Testis (tissue), 3 donors: ENCODE results near the gene RFX8. TPM values are rescaled to one million over a fixed set of nuclear protein-coding genes. Genes with fewer than 3 reads are reported as not detected.
"Not testable (repeated sequence)": the region's sequence is repeated elsewhere in the genome, so short reads cannot be mapped to it uniquely, and the experiment has no call there.

Experiments
- DNase-seq: peaks from one replicate; pipeline ENCODE4 v3.0.0-alpha.2; 2019
- H3K27ac ChIP-seq, 2 donors: fragments of 200-600 bp; sonication (generic); one replicate each; pipeline ENCODE4 v1.5.1; 2019
- H3K27me3 ChIP-seq: fragments of 200-600 bp; sonication (generic); one replicate; pipeline ENCODE4 v1.5.1; 2019
- H3K36me3 ChIP-seq: fragments of 200-600 bp; sonication (generic); one replicate; pipeline ENCODE4 v1.5.1; 2017; ENCODE audit warnings: low read depth; ENCODE audit errors: missing control alignments
- H3K4me1 ChIP-seq: fragments of 200-600 bp; sonication (generic); one replicate; pipeline ENCODE4 v1.5.1; 2019
- H3K4me3 ChIP-seq, 2 donors: fragments of 200-600 bp; sonication (generic); one replicate each; pipeline ENCODE4 v1.5.1; 2017 to 2019
- H3K9me3 ChIP-seq: fragments of 200-600 bp; sonication (generic); one replicate; pipeline ENCODE4 v1.5.1; 2017
- CTCF ChIP-seq, 3 experiments: fragments of 450-650 bp in 2 of 3; fragments of 200-600 bp in 1 of 3; sonication (generic) in 1 of 3; IDR thresholded peaks; one replicate each; pipeline ENCODE4 v1.5.1; 2016 to 2019; ENCODE audit warnings: antibody characterized with exemption in 3 of 3, mild to moderate bottlenecking in 2 of 3, moderate library complexity in 1 of 3
- POLR2A ChIP-seq: fragments of 450-650 bp; IDR thresholded peaks from one replicate; pipeline ENCODE4 v1.6.1; 2017; ENCODE audit warnings: antibody characterized with exemption, mild to moderate bottlenecking, moderate library complexity
- WGBS, 2 donors: methylation state at CpG; one replicate each; pipeline ENCODE4 v1.1.5; 2018; 5-methylcytosine and 5-hydroxymethylcytosine counted together
- intact Hi-C: fragments of 100-400 bp; cut with DNase I; formaldehyde crosslinking; loops from one replicate; pipeline ENCODE4 v1.15.1; 2023; ENCODE audit warnings: low total_unique reads
- polyA plus RNA-seq: library from polyadenylated mRNA; stranded (reverse); fragments of 350-450 nt; fragmentation: Illumina TruSeq; extraction: RNeasy Lipid Tissue Mini Kit (QIAGEN cat#74804); gene quantifications from one replicate; pipeline ENCODE4 v1.2.3, GENCODE V29; 2014; ENCODE audit warnings: low read depth, low replicate concordance; ENCODE audit not compliant: insufficient read depth
- total RNA-seq, 2 donors: library from RNA; depleted of rRNA; stranded (reverse); fragments of >200 nt; gene quantifications; one replicate each; pipeline ENCODE4 v1.2.3, GENCODE V29; 2016

The RFX8 gene
- total and polyA plus RNA-seq, 3 donors from 2014 or later = 1.8 to 4.0 (median 2.7) TPM

- WGBS, 2 donors = 81 to 98% methylated on average over 3 of the region's 3 CpGs
- Histone ChIP-seq H3K4me3 (no peak overlapping the region), H3K36me3 (no peaks in the 10 kb centered on the region), H3K27ac (no peak overlapping the region), H3K9me3 (no peaks in the 10 kb centered on the region), H3K4me1 (peaks cover 7% of the 10 kb centered on the region), H3K27me3 (no peaks in the 10 kb centered on the region)
- TF ChIP-seq POLR2A (no peak), CTCF (IDR thresholded peaks at IDR 0.05) (no peak)
- intact Hi-C loops = loop anchor here (10.0 kb wide), 1 partner anchor 312 kb away; no protein-coding TSS in a partner anchor
- DNase-seq = no peak
Observed at GRCh38 chr2:101512993-101513392, 38.1 kb upstream of the RFX8 start.

GRCh38 chr2:101511381-101511780 lies 36.5 kb upstream of the RFX8 start:
- H3K27ac ChIP-seq = no peak overlapping the region
- intact Hi-C loops = loop anchor here (10.0 kb wide), 1 partner anchor 313 kb away; no protein-coding TSS in a partner anchor
- no peak for DNase-seq
- WGBS, 2 donors = 62 to 72% methylated on average over 1 of the region's 1 CpG
- no peaks in the 10 kb centered on the region for H3K27me3 ChIP-seq
- H3K9me3 ChIP-seq = no peaks in the 10 kb centered on the region
- H3K36me3 ChIP-seq = no peaks in the 10 kb centered on the region
- no peak overlapping the region for H3K4me3 ChIP-seq
- TF ChIP-seq POLR2A (no peak), CTCF (IDR thresholded peaks at IDR 0.05) (no peak)
- peaks cover 7% of the 10 kb centered on the region for H3K4me1 ChIP-seq

- H3K4me3 ChIP-seq = no peak overlapping the region
Observed at GRCh38 chr2:101509499-101510284, 34.8 kb upstream of the RFX8 start.

GRCh38 chr2:101508636-101509035 lies 33.7 kb upstream of the RFX8 start:
- Histone ChIP-seq H3K27me3 (no peaks in the 10 kb centered on the region), H3K4me1 (no peaks in the 10 kb centered on the region), H3K36me3 (no peaks in the 10 kb centered on the region), H3K27ac (no peak overlapping the region), H3K9me3 (no peaks in the 10 kb centered on the region), H3K4me3 (no peak overlapping the region)
- intact Hi-C loops = no loop called here
- DNase-seq = no peak
- no peak for TF ChIP-seq POLR2A
- no peak for TF ChIP-seq CTCF (IDR thresholded peaks at IDR 0.05)
- 59 to 71% methylated on average over 5 of the region's 5 CpGs for WGBS, 2 donors

More at GRCh38 chr2:101509499-101510284, 34.8 kb upstream of the RFX8 start:
- DNase-seq = peak; percentile 50
- Histone ChIP-seq H3K4me1 (no peaks in the 10 kb centered on the region), H3K9me3 (no peaks in the 10 kb centered on the region), H3K27ac (no peak overlapping the region), H3K27me3 (no peaks in the 10 kb centered on the region), H3K36me3 (no peaks in the 10 kb centered on the region)
- TF ChIP-seq CTCF (IDR thresholded peaks at IDR 0.05) = no peak
- TF ChIP-seq POLR2A = no peak
- intact Hi-C loops = loop anchor here (10.0 kb wide), 1 partner anchor 315 kb away; no protein-coding TSS in a partner anchor
- WGBS, 2 donors = 52 to 64% methylated on average over 8 of the region's 8 CpGs

- H3K4me3 ChIP-seq, intact Hi-C loops, H3K9me3 ChIP-seq, H3K27ac ChIP-seq, H3K36me3 ChIP-seq, H3K4me1 ChIP-seq, DNase-seq, H3K27me3 ChIP-seq: not testable (repeated sequence)
- WGBS, 2 donors = 92 to 93% methylated on average over 4 of the region's 4 CpGs
Observed at GRCh38 chr2:101505276-101505675, 30.4 kb upstream of the RFX8 start.

- H3K4me3 ChIP-seq, intact Hi-C loops, H3K27ac ChIP-seq, H3K27me3 ChIP-seq, DNase-seq, H3K4me1 ChIP-seq, H3K36me3 ChIP-seq, H3K9me3 ChIP-seq: not testable (repeated sequence)
- WGBS, 2 donors = 78 to 84% methylated on average over 8 of the region's 8 CpGs
Observed at GRCh38 chr2:101504744-101505143, 29.8 kb upstream of the RFX8 start.
